RWPE2 (cell line): Measurements from ENCODE around the gene FLYWCH2.

Experiments
- ATAC-seq: fragments of 200-7000 bp; cut with Tn5 transposase; 3 replicates; pipeline ENCODE4 v1.9.1; 2021; ENCODE audit warnings: low read depth
- DNase-seq: peaks from one replicate; pipeline ENCODE4 v3.0.0-alpha.2; 2020; ENCODE audit warnings: low spot score
- H3K27ac ChIP-seq: fragments of 450-650 bp; 2 replicates; pipeline ENCODE4 v1.5.1; 2017; ENCODE audit warnings: mild to moderate bottlenecking; ENCODE audit not compliant: poor library complexity, severe bottlenecking
- H3K27me3 ChIP-seq: fragments of 250-450 bp; sonication (Bioruptor Pico); 2 replicates; pipeline ENCODE4 v1.5.1; 2021; ENCODE audit warnings: mild to moderate bottlenecking, moderate library complexity; ENCODE audit not compliant: insufficient read depth, poor library complexity, severe bottlenecking
- H3K36me3 ChIP-seq: fragments of 250-450 bp; sonication (Bioruptor Pico); 2 replicates; pipeline ENCODE4 v1.5.1; 2020; ENCODE audit warnings: low read depth, mild to moderate bottlenecking, moderate library complexity
- H3K4me1 ChIP-seq: fragments of 250-450 bp; sonication (Bioruptor Pico); 2 replicates; pipeline ENCODE4 v1.5.1; 2021; ENCODE audit warnings: mild to moderate bottlenecking, moderate library complexity; ENCODE audit not compliant: insufficient read depth, poor library complexity, severe bottlenecking
- H3K4me3 ChIP-seq: fragments of 250-450 bp; sonication (Bioruptor Pico); 2 replicates; pipeline ENCODE4 v1.5.1; 2021; ENCODE audit warnings: mild to moderate bottlenecking, moderate library complexity; ENCODE audit not compliant: severe bottlenecking
- H3K9me3 ChIP-seq: fragments of 250-450 bp; sonication (Bioruptor Pico); 2 replicates; pipeline ENCODE4 v1.5.1; 2021; ENCODE audit warnings: mild to moderate bottlenecking, moderate library complexity; ENCODE audit not compliant: severe bottlenecking
- CTCF ChIP-seq: fragments of 450-650 bp; IDR thresholded peaks from one replicate; pipeline ENCODE4 v1.5.1; 2017; ENCODE audit warnings: mild to moderate bottlenecking, moderate library complexity; ENCODE audit not compliant: poor library complexity, severe bottlenecking

FLYWCH2 gene

DNA sequence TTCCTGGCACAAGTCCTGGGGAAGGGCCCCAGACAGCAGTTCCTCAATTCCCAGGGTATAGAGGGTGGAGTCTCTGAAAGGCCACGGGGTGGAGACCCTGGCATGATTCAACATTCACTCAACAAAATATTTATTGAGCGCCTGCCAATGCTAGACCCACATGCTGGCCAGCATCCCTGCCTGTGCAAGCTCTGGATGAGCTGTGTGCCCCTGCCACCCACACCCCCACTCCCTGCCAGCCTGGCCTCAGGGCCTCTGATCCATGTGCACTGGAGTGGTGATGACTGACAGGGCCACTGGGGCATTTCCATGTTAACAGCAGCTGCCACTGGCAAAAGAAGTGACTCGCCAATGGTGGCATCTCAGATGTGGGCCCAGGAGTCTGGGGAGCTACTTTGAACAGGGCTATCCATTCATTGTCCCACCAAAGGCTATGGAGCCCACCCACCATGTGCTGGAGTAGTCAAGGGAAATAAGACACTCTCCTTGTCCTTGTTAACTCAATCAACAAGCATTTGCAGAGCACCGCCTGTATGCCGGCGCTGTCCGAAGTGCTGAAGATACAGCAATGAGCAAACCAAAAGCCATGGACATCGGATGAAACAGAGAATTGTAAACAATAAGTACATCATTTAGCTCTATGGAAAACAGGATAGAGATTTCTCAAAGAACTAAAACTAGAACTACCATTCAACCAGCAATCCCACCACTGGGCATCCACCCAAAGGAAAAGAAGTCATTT lies 22.0 kb upstream of the FLYWCH2 start:
- no peaks in the 10 kb centered on the region for H3K27me3 ChIP-seq
- H3K36me3 ChIP-seq = no peaks in the 10 kb centered on the region
- TF ChIP-seq CTCF = no peak
- DNase-seq (no peak), ATAC-seq (peak; percentile 9; the same call in 1 of the 3 replicates)
- no peak overlapping the region for H3K4me3 ChIP-seq
- peaks cover 2% of the 10 kb centered on the region for H3K9me3 ChIP-seq
- peaks cover 9% of the 10 kb centered on the region for H3K4me1 ChIP-seq
- no peak overlapping the region for H3K27ac ChIP-seq

DNA sequence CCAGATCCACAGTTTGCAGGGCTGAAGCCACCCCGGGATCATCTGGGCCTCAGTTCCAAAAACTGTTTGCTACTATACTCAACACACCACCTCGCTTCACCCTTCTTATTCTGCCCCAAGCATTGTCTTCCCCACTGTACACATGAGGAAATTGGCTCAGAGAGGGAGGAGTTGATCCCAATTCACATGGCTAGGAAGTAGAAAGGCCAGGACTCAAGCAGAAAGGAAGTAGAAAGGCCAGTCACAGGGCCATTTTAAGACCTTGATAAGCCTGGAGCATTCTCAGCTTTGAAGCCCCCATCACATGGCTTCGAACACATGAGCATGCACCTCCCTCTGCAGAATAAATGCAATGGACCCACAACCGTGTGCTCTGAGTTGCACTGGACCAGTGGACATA lies 17.4 kb upstream of the FLYWCH2 start:
- TF ChIP-seq CTCF = no peak
- no peaks in the 10 kb centered on the region for H3K4me1 ChIP-seq
- ATAC-seq = no peak
- H3K4me3 ChIP-seq = no peak overlapping the region
- H3K9me3 ChIP-seq = peaks cover 2% of the 10 kb centered on the region
- no peak overlapping the region for H3K27ac ChIP-seq
- no peak for DNase-seq
- H3K27me3 ChIP-seq = no peaks in the 10 kb centered on the region
- no peaks in the 10 kb centered on the region for H3K36me3 ChIP-seq

DNA sequence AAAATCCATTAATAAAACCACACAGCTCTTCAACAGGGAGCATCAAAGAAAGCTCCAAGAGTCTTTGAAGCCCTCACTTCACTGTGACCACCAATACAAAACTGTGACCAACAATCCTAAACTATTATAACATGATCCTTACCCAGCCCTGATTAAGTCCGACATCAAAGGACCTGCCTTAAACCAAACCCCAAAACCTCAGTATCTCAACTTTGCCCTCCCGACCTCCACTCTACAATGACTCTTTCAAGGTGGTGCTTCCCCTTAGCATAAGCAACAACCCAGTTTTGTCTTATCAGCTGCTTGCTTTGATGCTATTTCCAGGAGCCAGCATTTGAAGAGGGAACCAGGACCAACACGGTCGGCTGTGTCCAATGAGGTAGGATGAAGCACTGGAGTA lies 16.6 kb upstream of the FLYWCH2 start:
- Histone ChIP-seq H3K36me3 (no peaks in the 10 kb centered on the region), H3K4me3 (no peak overlapping the region), H3K9me3 (no peaks in the 10 kb centered on the region), H3K27ac (no peak overlapping the region), H3K27me3 (no peaks in the 10 kb centered on the region), H3K4me1 (no peaks in the 10 kb centered on the region)
- ATAC-seq = no peak
- no peak for TF ChIP-seq CTCF
- DNase-seq = no peak

GRCh38 chr16:2867661-2867986 lies 15.4 kb upstream of the FLYWCH2 start:
- DNase-seq (no peak), ATAC-seq (no peak)
- H3K4me1 ChIP-seq = no peaks in the 10 kb centered on the region
- H3K4me3 ChIP-seq = peak overlapping the region; percentile 57
- no peaks in the 10 kb centered on the region for H3K36me3 ChIP-seq
- no peaks in the 10 kb centered on the region for H3K27me3 ChIP-seq
- TF ChIP-seq CTCF = no peak
- no peaks in the 10 kb centered on the region for H3K9me3 ChIP-seq
- peak overlapping the region; percentile 90 for H3K27ac ChIP-seq

DNA sequence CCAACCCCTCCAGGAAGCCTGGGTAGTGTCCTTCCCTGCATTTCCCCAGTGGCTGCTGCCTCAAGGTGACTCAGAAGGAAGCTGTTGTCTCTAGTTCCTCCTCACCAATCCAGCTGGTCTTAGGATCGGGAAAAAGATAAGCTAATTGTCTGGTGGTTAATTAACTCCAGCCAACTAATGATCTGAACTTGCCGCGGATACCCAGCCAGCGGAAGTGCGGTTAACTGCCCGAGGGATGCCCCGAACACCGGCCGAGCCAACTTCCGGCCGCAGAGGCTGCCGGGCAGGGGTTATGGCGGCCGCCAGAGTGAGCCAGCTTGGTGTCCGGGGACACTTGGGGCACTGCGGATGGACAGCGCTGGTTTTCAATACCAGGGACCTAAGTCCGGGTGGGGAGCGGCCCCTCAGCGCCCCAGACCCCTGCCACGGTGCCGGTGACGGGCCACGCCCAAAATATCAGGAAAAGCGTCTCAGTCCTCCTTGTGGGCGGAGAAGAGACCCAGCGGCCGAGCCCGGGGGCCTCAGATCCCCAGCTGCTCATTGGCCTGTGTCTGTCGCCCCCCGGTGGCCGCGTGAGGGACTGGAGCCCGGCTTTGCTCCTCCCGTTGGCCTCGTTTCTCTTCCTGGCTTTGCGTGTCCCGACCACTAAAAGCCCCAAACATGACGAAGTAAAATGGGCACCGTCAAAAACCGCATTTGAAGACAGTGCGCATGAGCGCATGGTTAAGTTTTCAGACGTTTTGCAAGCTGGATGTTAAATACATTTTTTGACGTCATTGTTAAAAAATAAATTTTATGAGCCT lies 14.8 kb upstream of the FLYWCH2 start:
- peak; percentile 98 for TF ChIP-seq CTCF

More for the DNA sequence above, 14.8 kb upstream of the FLYWCH2 start:
- H3K4me3 ChIP-seq = peak overlapping the region; percentile 57
- no peaks in the 10 kb centered on the region for H3K36me3 ChIP-seq
- H3K27ac ChIP-seq = peak overlapping the region; percentile 90
- H3K4me1 ChIP-seq = no peaks in the 10 kb centered on the region
- H3K27me3 ChIP-seq = no peaks in the 10 kb centered on the region
- DNase-seq (peak; percentile 90), ATAC-seq (peak; percentile 93)
- H3K9me3 ChIP-seq = no peaks in the 10 kb centered on the region
